Keratinocyte (primary cell): ENCODE measurements around the gene SDK1.

Experiments used
- EZH2 ChIP-seq: IDR thresholded peaks from one replicate; pipeline ENCODE4 v1.6.1; 2012; ENCODE audit warnings: inconsistent platforms, mild to moderate bottlenecking, low read length, moderate library complexity
- TF ChIP-seq, protein P1 (sequence below), 3 experiments: IDR thresholded peaks in 1 of 3; conservative IDR thresholded peaks in 1 of 3; optimal IDR thresholded peaks in 1 of 3; 2 replicates in 2 of 3; 3 replicates in 1 of 3; pipeline versions ENCODE3 to v1.5.1; 2011; ENCODE audit warnings: low read length in 3 of 3, mild to moderate bottlenecking in 3 of 3, moderate library complexity in 2 of 3, control low read depth in 1 of 3, inconsistent platforms in 1 of 3; ENCODE audit not compliant: insufficient read depth in 2 of 3; ENCODE audit errors: extremely low read depth in 1 of 3

DNA sequence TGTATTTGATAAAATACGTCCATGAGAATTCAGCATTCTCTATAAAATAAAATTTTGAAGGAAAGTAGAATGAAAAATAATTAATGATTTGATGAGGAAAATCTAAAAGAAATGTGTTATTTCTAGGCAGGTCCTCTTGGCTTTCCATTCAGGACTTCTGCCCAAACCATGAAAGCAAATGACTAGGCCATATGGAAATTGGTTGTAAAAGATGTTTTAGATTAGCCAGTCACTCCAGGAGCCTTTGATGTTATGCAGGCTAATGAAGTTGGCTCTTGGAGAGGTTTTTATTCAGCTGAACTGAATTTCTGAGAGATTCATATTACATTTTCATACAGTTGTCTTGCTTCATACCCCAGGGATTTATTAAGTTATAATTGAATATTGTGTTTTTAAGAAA is 452.8 kb downstream of the SDK1 start:
- TF ChIP-seq, protein P1, sequence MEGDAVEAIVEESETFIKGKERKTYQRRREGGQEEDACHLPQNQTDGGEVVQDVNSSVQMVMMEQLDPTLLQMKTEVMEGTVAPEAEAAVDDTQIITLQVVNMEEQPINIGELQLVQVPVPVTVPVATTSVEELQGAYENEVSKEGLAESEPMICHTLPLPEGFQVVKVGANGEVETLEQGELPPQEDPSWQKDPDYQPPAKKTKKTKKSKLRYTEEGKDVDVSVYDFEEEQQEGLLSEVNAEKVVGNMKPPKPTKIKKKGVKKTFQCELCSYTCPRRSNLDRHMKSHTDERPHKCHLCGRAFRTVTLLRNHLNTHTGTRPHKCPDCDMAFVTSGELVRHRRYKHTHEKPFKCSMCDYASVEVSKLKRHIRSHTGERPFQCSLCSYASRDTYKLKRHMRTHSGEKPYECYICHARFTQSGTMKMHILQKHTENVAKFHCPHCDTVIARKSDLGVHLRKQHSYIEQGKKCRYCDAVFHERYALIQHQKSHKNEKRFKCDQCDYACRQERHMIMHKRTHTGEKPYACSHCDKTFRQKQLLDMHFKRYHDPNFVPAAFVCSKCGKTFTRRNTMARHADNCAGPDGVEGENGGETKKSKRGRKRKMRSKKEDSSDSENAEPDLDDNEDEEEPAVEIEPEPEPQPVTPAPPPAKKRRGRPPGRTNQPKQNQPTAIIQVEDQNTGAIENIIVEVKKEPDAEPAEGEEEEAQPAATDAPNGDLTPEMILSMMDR (optimal IDR thresholded peaks at IDR 0.05 in 1 of 3, IDR thresholded peaks at IDR 0.05 in 1 of 3, conservative IDR thresholded peaks at IDR 0.05 in 1 of 3; ENCODE audit: extremely low read depth in 1 of 3, insufficient read depth in 2 of 3, low read length in 3 of 3), result no peak
- TF ChIP-seq EZH2, result no peak
